Fibroblast of peridontal ligament (primary cell): ENCODE results near the gene TLE5.
"Not testable (repeated sequence)": the region's sequence is repeated elsewhere in the genome, so short reads cannot be mapped to it uniquely, and the experiment has no call there.

Source experiments
- DNase-seq: peaks from one replicate; pipeline ENCODE4 v3.0.0-alpha.2; 2010; ENCODE audit errors: extremely low read depth

TLE5 gene

DNA sequence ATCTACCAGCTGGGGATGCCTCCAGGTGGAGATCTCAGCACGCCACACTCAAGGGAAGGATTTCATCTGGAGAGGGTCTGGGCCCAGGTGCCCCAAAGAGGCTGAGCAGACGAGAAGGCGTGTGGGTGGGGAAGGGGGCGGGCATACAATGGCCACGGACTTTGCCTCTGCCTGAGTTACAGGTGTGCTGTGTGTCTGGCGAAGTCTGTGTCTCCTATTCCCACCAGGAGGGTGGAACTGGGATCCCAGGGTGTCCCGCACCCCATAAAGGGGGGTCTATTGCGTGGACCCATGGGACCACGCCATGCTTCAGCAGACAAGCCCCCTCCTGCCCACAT is 36.8 kb downstream of the TLE5 start:
- no peak for DNase-seq

DNA sequence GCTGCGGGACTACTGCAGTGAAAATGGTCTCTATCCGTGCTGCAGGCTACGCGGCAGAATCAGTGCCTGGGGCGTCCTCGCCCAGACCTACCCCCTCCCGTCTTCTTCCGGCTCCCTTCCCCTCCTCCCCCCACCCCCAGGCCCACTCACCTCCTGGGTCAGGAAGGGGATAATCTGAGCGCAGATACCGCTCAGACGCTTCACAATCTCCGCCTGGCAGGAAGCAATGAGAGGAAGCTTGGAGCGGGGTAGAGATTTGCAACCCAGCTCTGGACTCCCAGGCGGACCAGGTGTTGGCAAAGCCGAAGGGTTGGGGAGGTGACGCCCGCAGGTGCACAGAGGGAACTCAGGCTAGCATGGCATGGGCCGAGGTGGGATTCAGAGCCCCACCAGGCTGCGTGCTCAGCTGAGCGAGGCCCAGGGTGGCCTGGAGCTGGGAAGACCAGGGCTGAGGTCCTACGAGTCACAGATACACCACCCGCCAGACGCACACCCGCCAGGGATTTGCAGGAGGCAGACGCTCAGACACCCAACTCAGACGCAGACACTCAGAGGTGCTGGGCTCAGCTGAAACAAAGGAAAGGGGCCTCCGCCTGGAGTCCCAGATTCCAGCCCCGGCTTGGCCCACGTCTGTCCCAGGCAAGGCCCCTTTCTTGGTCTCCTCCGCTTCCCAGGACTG is 37.3 kb downstream of the TLE5 start:
- no peak for DNase-seq

DNA sequence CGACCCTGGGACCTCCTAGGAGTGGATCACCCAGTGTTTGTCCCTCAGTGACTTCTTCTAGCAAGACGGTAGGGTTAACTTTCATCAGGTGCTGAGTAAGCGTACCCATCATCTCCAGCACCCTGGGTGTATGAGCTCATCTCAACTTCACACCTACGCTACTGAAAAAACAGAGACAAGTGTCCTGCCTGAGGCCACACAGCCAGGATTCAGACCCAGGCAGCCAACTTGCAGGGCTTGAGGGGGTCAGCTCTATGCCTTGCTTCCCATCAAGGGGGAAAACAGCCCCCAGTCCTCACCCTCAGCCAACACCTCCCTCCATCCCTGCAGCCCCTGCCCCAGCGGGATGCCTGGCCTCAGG is 37.8 kb downstream of the TLE5 start:
- no peak for DNase-seq

DNA sequence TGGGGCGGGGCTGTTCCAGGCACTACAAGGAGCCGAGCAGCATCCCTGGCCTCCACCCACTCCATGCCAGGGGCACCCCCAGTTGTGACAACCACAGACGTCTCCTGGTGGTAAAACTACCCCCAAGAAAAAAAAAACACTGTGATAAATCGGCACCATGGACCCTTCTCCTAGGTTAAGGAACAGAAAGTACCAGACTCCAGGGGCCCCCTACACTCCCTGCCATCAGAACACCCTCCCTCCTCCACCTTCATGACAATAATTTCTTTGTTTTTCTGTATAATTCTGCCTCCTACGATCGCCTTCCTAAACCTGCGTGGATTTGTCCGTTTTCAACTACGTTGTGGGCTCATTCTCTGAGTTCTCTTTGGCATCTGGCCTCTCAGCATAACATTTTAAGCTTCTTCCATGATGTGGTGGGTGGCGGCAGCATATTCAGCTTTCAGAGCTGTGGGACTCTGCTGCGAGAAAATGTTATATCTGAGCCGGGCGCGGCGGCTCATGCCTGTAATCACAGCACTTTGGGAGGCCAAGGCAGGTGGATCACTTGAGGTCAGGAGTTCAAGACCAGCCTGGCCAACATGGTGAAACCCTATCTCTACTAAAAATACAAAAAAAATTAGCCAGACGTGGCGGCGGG is 41.9 kb downstream of the TLE5 start:
- DNase-seq = no peak

DNA sequence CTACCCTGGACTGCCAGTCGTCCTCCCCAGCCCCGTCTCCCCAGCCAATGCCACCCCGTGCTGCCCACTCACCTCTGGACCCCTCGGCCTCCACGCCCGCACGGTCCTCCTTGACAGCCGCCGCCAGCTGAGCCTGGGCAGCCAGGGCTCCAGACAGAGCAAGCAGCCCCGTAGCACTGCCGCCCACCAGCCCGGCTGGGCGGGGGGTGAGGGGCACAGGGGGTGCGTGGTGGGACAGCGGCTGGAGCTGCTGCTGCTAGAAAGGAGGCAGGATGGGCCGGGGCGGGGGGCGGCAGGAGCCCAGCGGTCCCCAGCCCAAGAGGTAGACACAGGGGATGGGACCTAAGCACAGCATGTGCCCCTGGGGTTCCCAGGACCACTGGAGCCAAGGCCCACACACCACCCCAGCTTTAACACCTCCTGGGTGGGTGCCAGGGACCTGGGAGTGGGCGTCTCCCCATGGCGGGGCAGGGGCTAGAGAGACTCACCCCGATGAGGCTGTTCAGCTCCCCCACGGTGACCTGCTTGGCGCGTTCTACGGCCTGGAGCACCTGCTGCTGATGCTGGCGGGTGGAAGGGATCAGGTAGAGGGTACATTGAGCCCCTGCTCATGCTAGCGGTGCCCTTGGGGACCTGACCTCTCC is 43.0 kb downstream of the TLE5 start:
- no peak for DNase-seq

DNA sequence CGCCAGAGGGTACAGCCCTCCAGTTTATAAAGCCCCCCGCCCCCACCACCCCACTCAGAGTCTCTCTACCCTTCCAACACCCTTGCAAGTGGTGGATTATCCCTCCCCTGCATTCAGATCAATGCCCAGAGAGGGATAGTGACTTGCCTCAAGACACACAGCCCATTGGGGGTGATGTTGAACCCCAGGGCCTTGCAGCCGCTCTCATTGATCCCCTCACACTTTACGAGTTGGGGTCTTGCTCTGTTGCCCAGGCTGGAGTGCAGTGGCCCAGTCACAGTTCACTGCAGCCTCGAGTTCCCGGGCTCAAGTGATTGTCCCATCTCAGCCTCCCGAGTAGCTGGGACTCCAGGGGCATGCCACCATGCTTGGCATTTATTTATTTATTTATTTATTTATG is 44.4 kb downstream of the TLE5 start:
- no peak for DNase-seq

DNA sequence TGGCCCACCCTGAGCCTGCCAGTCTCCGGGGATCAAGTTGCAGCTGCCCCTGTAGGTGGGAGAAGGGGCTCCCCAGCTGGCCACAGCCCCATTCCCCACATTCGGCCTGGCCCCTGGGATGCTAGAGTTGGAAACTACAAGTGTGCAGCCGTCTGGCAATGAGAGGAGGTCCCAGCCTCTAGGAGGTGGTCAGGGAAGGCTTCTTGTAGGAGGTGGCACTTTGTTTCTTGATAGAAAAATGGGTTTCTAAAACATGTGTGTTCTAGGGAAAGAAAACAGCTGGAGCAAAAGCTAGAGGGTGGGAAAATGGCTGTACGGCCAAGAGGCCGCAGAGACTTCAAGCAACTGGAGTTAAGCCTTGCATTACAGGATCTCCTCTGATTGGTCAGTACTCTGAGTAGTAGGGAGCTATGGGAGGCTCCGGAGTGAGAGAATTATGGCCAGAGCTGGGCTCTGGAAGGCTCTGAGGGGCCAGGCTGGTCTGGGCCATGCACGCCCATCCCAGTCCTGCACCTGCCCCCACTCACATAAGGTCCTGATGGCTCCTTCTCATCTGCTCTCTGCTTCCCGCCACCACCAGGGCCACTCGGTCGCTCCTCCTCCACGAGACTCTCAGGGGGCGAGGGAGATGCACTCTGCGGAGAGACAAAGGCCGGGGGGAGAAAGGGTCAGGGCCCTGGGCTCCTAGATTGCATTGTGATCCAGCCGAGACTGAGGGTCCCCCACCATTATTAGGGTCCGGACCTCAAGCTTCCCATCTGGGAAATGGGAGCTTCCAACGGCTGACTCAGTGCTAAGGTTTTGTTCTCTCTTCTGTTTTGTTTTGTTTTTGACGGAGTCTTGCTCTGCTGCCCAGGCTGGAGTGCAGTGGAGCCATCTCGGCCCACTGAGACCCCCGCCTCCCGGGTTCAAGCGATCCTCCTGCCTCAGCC is 46.9 kb downstream of the TLE5 start:
- DNase-seq = no peak

DNA sequence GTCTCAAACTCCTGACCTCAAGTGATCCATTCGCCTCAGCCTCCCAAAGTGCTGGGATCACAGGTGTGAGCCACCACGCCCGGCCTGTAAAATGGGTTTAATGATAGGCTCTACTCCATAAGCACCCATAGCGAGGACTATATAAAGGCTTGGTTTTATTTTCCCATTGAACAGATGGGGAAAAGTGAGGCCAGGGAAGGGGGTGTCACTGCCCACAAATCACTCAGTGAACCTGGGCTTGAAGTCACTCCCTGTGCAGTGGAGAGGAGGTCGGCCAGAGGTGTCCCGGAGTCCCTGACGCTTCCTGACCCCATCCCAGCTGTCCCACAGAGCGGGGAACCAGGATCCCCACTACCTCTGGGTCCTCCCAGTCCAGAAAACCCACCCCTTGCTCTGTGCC is 48.2 kb downstream of the TLE5 start:
- DNase-seq = no peak

DNA sequence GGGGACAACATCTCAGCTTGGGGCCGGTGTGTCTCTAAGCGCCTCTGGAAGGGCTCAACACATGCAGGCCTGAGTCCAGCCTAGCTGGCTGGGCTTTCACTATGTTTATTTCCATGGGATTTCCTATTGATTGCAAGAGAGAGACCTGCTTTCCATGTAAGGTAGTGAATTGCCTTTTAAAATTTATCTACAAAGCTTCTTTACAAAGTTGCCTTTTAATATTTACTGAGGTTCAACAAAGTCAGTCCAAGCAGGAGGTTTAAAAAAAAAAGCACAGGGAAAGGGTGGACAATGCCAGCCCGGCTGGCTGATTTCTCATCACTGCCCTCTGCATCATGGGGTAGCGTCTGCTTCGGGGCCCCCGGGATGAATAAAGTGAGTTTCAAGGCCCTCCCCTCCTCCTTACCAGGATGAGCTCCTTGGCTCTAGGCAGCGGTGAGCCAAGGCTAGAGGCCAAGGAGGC is 49.0 kb downstream of the TLE5 start:
- DNase-seq = no peak

DNA sequence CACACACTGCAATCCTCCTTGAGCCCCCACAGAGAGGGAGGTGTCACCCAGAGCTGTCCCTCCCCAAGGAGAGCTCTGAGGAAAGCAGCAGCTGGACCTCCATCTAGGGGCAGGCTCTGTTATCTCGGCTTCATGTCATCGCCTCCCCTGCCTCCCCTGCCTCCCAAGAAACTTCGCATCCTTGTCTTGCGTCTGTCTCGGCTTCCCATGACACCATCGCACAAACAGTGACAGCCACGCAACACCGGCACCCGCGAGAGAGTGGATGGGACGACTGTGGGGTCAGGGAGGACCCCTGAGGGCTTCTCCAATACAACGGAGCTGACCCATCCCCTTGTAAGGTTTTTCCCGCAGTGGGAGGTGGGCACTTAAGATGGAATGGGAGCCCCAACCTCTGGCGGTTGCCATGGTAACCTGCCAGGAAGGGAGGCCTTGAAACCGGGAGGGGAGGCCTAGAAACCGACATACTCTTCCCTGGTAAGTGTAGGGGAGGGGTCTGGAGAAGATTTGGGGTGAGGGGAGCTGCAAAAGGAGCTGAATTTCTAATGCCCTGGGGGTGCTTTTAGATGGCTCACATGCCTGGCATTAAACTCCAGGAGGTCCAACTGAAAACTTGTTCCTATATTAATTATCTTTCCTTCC is 49.6 kb downstream of the TLE5 start:
- no peak for DNase-seq

DNA sequence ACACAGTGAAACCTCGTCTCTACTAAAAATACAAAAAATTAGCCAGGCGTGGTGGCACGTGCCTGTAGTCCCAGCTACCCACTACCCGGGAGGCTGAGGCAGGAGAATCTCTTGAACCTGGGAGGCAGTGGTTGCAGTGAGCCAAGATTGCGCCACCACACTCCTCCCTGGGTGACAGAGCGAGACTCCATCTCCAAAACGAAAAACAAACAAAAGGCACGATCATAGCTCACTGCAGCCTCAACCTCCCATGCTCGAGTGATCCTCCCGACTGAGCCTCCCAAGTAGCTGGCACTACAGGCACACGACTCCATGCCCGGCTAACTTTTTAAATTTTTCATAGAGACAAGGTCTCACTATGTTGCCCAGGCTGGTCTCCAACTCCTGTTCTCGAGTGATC is 50.2 kb downstream of the TLE5 start:
- not testable (repeated sequence) for DNase-seq

DNA sequence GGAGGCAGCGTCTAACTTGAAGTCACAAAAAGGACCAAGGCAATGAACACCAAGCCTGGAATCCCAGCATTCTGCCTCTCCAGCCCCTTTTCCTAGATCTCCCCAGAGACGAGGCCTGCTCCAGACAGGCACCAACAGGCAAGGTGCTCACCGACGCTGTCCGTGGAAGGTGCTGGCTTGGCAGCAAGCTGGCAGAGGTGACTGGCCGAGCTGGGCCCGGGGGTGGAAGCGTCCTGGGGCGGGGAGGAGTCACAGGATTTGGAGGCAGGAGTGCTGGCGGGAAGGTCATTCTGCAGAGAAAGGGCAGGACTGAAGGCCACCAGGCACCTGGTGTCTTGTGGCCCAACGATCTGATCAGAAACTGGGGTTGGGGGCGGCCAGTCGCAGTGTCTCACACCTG is 51.4 kb downstream of the TLE5 start:
- no peak for DNase-seq

DNA sequence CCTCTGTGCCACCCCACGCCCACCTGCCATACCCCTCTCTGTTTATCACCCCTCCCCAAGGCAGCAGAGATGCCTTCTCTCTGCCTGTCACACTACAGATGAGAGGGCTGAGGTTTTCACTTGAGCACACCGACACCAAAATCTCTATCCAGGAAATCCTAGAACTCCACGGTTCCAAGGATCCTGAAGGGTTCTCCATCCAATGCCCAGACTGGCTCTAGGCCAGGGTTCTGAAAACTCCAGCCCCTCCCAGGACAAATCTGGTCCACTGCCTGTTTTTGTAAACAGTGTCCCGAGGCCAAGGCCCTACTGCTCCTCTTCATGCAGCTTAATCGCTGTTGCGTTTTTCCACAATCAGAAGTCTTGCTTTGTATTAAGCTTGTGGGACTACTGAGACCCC is 53.3 kb downstream of the TLE5 start:
- DNase-seq = no peak

DNA sequence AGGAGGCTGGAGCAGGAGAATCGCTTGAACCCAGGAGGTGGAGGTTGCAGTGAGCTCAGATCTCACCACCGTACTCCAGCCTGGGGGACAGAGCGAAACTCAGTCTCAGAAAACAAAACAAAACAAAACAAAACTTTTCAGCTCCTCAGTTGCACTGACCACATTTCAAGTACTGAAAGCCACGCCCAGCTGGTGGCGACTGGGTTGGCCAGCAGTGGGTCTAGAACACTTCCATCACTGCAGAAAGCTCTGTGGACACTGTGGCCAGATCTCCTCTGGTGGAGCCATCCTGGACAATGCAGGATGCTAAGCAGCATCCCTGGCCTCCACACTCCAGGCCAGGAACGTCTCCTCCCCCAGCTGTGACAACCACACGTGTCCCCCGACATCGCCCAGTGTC is 54.3 kb downstream of the TLE5 start:
- no peak for DNase-seq

DNA sequence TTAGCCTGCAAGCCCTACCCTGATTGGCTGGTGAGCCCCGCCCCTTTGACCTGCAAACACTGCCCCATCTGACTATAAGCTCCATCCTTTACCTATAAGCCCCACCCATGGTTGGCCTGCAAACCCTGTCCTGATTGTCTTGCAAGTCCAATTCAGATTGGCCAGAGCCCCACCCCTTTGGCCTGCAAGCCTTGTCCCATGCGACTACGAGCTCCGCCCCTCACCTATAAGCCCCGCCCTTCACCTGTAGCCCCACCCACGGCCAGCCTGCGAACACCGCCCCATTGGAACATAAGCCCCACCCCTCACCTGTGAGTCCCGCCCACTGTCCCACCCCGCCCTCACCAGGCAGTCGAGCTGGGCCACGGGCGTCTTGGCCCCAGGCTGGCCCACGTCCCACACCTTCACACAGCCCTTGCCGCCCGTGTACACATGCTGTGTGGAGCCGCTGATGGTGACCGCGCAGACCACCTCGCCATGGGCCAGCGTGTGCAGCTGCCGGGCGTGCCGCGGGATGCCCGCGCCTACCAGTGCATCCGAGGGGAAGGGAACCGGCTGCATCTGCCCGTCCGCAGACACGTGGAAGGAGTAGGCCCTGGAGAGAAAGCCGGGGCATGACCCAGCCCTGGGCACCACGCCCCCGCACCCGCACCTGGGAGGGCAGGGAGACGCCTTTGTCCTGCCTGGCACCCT is 56.1 kb downstream of the TLE5 start:
- DNase-seq = no peak

DNA sequence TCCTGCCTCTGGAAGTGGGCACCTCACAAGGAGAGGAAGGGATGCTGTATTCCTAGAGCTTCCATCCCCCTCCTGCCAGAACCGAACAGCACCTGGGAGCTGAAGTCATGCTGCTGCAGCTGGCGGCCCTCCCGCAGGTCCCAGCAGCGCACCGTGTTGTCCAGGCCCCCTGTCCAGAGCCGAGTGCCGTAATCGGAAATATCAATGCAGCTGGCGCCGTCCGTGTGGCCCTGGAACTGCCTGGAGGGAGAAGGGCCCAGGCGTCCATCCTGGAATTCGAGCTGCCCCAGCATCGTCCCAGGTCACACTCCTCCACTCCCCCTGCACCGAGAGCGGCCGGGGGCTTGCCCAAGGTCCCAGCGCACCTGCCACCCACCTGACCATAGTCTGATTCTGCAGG is 57.0 kb downstream of the TLE5 start:
- DNase-seq = no peak

DNA sequence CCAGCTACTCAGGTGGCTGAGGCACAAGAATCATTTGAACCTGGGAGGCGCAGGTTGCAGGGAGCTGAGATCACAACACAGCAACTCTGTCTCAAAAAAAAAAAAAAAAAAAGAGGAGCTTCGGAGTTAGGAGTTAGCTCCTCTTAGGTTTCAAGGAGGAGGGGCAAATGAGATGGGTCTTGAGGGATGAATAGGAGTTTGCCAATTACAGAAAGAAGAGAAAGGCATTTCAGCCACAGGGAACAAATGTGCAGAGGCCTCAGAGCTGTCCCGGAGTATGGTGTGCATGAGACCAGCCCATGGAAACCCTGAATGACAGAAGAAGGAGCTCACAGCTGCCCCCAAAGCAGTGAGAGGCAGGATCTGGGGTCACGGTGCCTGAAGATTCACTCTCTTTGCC is 57.8 kb downstream of the TLE5 start:
- DNase-seq = no peak

DNA sequence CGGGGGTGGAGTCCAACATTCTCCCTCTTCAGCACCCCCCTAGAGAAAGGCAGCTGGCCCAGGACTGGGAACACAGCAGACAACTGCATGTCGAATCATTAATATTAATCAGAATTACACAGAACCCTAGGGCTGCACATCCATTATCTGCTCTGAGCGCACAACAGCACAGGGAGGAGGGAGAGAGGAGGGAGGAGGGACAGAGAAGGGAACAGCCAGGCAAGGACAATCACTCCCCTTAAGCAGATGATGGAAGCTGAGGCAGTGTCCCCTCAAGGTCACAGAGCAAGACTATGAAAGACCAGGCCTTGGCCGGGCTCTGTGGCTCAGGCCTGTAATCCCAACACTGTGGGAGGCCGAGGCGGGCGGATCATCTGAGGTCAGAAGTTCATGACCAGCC is 59.2 kb downstream of the TLE5 start:
- DNase-seq = no peak
